IPS-NIHi7 (cell line): ENCODE measurements around the gene NCBP2L.
A peak's percentile ranks its signal among the peaks of the same experiment; 100 is the strongest.

Experiments
- DNase-seq: peaks from one replicate; pipeline ENCODE4 v3.0.0; 2012; ENCODE audit warnings: mixed read lengths; ENCODE audit errors: extremely low spot score

NCBP2L gene

DNA sequence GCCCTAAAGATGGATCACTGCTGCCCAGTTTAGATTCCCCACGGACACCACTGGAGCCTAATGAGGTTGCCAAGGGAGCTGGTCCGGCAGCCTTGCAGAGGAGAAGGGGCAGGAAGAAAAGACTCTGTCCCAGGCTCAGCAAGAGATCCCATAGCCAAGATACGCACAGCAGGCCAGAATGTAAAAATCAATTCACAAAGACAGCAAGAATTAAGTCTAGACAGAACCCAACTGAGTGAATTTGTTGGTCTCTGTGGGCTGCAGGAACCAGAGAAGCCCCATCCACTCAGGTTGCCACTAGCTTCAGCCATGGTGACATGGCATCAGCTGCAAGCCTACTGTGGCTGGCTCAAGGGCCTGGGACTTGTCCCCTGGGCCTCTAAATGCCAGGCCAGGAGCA lies 24.8 kb upstream of the NCBP2L start:
- DNase-seq, result no peak

DNA sequence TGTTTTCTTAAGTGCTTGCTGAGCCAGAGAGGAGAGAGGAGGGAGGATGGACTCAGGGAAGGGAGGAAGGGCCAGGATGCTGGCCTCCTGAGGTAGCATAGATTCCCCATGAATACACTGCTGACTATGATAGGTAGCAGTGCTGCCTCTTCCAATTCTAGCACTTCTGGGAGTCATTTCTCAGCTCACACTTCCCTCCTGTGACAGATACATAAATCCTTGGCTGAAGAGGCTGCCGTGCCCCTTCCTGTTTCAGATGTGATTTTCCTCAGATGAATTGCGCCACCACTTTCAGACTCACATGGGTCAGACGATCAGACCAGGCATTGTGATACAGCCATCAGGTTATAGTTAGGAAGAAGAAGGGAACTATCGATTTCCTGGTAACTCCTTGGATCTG lies 24.3 kb upstream of the NCBP2L start:
- DNase-seq, result no peak

DNA sequence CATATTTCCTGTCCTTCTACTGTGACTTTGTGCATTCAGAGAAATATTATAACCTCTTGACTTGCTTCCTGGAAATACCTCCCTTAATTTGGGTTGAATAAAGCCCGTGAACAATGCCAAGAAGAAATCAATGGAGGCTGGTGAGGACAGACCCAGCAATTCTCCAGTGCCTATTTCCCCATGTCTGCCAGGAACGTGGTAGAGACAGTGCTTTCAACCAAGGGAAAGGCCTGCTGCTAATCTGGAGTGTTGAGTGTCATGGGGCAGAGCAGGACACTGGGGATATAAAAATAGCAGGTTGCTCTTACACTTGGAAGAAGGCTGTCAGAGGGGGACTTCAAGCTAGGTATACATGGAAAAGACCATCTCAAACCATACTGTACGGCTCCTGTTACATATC lies 21.8 kb upstream of the NCBP2L start:
- no peak for DNase-seq

DNA sequence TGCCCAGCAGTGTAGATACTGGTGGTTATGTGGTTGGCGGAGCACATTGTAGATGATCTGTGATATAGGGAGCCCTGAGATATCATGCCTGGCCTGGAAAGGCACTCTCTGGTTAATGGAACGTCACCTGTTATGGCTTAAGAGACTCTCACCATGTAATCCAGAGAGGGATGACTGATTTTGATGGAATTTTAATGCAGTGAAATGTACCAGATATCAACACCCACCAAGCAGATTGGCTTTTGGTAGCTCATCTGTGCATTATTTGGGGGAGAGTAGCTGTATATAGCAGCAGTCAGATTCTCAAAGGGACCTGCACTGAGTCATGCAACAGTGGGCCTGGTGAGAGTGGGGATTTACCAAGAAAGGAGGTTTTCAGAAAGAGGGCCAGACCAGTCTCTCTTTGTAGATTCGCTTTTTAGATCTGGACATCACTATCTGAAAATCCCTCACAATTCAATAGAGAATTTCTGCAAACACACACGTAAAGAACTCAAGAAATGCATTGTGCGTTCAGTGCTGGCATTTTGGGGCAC lies 19.2 kb upstream of the NCBP2L start:
- DNase-seq, result no peak

DNA sequence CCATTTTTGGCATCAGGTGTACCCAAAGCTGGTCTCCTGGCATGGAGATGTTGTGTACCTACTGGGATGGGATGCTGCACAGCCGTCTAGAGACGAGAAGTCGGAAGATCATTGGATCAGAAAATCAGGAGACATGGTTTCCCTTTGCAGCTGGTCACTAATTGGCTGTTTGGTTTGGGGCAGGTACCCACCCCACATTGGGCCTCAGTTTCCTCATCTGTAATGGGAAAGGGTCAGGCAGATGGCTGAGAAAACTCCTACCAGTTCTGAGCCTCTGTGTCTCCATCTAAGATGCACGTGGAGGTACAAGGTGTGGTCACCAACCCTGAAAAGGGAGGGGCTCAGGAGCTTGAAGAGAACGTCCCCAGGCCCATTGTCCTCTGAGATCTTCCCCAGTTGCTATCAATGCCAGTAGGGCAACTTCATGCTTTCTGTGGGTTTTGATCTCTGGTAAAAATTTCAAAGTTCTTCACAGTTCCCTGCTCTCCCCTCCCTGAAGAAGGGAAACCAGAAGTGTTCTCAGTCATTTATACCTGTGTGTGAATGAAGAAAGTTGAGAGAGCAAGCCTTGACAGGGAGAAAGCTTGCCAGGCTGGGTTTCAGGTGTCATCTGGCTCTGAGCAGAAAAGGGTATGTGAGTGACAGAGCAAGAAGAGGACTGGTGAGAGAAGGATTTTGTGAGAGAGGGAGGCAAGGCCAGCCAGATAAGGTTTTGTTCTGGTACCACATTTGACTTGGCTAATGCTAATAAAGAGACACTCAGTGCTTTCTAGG lies 17.0 kb upstream of the NCBP2L start:
- DNase-seq, result no peak

DNA sequence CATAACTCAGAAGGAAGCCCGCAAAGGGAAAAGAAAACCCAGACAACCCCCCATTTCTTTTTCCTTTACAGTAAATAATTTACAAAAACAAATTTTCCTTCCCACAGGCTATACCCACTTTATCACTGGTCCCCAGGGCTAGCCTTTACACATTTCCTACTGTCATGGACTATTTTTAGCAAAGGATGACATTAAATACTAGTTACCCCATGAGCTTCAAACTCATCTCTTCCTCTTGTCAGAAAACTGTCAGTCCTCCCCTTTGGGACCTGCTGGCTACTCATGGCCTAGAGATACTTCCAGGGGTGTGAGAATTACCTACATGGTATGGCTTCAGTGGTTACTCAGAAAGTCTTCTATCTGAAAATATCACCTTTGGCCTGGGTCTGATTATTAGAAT lies 13.9 kb upstream of the NCBP2L start:
- DNase-seq, result no peak

DNA sequence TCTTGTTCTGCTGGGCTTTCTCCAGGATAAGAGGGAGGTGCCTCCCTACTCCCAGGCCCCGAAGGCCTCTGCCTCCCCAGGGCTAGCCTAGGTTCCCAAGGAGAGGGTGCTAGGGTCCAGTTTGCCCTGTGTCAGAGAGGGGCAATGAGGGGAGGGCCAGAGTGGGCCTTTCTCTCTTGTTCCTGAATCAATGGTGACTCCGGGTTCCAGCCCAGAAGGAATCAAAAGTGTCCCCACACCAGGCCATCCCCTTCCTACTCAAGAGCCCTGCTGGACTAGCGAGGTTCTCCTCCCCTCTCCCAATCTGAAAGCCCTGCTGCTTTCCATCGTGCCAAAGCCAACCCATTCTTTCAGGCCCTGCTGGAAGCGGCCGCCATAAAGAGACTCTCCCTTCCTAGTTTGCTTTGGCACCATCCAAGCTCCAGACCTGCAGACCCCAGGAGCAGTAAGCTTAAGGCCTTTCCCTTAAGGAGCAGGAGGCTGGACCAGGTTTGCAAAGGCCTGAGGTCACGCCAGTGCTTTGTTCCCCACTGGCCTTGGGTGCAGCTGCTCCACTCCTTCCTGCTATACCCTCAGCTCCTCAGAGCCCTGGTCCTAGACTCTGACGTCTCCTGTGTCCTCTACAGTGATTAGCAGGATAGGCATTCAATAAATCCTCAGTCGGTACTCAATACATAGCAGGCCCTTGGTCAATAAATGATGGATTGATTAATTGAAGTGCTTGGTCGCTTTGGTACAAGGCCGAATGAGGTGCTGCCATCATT lies 12.5 kb upstream of the NCBP2L start:
- no peak for DNase-seq

DNA sequence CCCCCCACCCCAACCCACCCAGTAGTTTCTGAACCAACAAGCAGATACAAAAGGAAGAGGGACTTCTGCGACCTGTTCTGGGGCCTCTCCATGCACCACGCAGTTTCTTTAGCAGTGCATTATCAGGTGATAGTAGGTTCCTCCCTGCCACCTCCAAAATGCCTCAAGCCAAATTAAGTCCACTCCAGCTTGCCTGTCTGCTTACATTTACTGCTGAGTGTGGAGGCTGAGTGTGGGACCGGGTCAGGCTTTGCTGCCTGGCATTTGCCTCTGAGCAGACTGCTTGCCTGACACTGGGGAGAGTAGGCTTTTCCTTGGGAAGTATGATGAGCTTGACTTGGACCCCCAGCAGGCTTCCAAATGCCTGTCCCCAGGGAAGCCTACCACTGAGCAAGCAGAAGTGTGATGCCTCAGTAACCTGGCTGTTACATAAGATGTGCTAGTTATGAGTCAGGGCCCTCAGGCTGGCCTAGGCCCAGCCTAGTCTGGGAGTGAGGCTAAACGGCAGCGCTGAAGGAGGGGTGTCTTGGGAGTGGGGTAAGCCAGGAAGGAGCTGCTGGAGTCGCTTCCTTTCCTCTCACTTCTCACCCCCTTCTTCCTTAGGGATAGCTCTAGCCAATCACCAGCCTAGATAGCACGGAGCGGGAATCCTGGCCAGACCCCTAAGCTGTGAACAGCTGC lies 10.9 kb upstream of the NCBP2L start:
- DNase-seq, result peak; percentile 39

DNA sequence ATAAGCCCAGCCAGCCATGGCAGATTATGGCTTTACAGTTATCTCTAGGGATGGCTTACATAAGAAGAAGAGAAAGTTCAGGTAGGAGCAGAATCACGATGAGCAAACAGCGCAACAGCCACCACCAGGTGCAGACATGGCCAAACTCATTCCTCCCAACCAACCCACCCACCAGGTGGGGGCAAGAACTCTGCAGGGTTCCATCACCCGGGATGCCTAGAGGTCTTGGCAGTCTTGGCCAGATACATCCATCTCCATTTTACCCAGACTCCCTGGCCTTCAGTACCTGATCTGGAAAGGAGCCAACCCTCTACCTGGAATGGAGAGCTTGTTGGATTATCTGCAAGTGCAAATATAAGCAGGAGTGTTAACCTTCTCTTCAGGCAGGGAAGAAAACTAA lies 9.5 kb upstream of the NCBP2L start:
- DNase-seq, result no peak

DNA sequence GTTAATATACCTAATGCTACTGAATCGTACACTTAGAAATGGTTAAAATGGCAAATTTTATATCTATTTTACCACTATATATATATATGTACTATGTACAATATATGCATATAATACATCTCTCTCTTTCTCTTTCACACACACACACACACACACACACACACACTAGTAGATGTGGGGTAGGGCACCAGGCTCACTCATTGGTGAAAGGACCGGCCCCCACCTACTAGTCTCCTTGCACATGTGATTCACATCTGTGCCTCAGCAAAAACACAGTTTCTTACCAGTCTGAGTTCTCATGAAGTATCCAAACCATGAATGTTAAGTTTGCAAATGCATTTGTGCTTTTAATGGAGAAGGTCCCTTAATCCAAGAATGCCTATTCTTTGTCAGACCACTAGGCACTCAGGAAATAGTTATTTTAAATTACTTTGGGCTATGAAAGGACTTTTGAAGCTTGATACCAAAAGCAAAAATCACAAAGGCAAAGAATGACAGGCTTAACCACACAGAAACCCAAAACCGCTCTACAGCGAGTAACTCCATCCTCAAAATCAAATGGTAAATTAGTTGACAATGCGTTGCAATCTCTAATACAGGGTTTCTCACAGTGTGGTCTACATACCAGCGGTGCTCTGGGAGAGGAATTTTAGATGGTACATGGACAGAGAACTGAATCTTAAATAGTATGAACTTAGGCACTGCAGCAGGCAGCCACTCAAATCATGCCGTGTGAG lies 7.8 kb upstream of the NCBP2L start:
- DNase-seq, result no peak

DNA sequence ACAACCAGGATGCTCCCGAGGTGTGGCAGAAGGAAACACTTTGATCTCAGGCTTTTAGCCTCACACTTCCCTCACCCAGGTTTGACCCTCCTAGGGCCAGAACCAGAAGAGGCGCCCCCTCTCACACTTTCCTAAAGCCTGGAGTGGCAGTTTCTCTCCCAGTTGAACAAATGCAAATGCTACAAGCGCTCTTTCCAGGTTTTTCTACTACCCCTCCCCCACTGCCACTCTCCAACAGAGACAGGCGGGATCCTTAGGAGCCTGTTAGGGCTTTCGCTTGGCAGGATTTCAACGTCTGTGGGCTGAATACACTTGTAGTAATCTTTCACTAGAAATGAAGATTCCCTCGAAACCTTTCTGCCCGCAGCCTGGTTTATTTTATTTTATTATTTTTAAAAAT lies 4.3 kb upstream of the NCBP2L start:
- DNase-seq, result peak; percentile 43

DNA sequence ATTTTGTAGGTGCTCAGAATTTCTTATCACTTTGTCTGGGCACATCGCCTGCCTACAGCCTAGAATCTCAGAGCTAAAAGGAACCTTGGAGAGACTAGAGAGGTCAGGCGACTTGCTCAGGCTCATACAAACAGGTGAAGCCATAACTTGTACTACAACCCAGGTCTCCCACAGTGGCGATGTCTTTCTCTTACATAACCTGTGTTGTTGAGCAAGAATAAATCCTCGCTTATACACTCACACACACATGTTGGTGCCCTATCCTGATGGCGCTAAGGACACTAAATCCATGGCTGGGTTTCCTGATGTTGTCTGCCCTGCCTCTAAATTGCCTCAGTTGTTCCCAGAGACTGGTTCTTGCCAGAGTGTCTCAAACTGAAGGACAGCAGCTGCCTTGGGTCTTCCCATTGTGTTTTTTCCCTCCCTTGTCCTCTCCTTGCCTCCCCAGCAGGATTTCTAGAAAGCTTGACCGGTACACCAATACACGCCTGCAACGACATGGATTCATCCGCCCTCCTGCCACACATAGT lies 3.6 kb upstream of the NCBP2L start:
- DNase-seq, result no peak

DNA sequence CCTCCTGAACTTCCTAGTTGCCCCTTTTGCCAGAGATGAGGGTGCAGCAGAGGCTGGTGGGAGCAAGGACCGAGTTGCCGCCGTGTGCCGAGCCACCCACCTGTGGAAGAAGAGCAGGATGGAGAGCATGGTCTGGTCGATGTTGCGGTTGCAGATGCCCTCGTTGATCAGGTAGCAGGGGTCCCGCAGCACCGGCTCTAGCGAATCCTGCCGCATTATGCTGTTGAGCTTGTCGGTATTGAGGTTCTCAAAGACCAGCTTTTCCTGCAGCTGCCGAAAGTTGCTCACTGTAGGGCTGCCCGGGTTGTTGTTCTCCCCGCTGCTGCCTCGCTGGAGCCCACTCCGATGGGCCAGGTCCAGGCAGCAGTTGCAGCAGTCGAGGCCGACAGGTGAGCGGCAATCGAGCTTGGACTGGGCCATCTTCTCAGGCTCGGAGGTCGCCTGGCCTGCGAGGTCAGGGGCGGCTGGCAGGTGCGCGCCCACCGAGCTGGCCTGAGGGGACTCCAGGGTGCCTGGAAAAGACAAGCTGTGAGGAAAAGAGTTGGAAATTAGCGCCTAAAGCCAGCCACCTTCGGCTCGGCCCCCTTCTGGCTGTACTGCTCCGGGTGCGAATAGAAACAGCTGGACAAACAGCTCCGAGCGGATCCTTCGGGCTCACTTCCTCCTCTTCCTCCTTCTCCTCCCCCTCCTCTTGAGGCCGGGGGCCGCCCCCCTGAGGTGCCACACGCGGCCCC lies 2.4 kb upstream of the NCBP2L start:
- DNase-seq, result no peak

DNA sequence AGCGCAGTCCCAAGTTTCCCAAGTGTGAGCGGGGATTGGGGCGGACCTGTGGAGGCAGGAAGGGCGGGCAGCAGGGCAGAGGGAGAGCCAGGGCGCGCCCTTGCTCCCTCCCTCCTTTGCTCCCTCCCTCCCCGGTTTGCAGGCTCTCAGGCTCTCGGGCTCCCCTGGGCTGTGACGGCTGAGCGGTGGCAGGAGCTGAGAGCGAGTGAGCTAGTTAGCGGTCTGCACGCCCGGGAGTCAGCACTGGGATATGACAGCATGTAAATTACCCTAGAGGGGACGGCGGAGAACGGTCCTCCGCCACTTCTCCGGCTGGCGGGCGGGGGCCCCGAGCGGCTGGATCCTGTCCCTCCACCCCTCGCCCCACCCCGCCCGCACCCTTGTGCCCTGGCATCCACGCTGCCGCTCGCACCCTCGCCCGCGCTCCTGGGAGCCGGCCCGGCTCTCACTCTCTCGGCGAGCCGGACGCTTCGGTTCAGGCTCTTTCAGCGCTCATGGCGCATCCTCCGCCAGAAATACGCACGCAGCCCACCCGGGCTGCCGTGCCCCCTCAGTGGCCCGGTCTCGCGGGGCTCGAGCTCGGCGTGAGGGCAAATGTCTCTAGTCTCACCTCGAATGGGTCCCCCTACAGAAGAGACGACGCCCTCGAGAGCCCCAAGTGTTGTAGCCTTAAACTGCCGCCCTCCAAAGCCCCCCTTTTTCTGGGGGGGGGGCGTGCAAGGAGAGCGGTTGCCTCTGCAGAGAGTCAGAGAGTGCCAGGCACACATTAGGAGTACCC lies 1.6 kb upstream of the NCBP2L start, which contains the start of gene TSC22D3:
TSC22D3 (minus strand) TSS at position 54 of the 778 bp plus-strand sequence. CDS start 368 bp downstream, outside the sequence.
- DNase-seq, result peak; percentile 79

DNA sequence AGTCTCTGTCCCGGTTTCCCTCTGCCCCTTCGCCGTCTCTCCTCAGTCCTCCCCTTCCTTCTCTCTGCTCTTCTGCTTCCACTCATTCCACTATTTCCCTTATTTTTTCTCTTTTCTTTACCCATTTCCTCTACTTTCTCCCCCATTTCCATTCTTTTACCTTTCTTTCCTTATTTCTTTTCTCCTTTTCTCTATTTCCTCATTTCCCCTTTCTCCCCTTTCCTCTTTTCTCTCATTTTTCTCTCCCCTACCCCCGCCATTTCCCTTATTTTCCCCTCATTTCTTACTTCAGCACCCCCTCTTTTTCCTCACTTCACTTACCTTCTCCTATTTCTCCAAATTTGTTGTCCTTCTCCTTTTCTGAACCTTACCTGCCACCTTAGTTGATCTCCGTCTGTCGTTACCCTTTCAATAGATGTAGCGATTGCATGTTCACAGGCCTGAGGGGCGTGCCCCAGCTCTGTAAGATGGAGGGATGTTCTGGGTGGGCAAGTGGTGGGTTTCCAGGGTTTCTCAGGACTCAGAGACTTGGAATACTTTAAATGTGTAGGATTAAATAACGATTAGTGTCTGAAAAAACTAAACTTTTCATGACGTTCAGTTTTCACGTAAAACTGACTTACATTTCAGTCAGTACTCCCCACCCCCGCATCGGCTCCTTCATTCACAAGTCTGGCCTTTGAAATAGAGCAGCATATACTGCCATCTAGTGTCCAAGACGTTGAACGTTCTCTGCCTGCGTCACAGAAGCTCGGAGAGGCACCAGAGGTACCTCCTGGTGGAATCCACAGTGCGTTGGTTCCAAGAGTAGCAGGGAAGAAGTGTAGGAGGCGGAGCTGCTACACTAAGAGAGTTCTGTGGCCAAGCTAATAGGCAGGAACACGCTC lies 641 bp upstream of the NCBP2L start:
- DNase-seq, result peak; percentile 83

DNA sequence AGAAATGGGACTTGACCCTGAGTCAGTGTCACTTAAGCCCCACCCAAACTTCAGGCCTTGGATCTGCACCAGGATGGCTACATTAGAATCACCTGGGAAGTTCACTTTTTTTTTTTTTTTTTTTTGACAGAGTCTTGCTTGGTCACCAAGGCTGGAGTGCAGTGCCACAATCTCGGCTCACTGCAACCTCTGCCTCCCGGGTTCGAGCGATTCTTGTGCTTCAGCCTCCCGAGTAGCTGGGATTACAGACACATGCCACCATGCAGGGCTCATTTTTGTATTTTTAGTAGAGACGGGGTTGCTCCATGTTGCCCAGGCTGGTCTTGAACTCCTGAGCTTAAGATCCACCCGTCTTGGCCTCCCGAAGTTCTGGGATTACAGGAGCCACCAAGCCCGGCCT lies 3.0 kb downstream of the NCBP2L start:
- no peak for DNase-seq

DNA sequence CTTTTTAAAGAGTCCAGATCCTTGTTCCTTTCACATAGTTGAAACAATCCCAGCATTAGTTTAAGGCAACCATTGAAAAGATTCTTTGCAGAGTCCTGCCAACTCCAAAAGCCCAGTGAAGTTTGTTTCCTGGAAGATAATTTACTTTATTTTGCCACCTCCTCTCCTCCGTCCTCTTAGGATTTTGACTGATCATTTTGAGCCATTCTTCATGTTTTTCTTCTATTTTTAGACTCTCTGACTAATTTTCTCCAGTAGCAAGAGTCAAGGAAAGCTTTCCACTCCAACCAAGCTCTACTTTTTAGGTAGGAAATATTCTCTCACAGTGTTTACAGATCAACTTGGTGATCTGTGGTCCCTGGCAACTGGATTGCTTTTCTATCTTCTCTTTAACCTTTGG lies 10.3 kb downstream of the NCBP2L start:
- no peak for DNase-seq

DNA sequence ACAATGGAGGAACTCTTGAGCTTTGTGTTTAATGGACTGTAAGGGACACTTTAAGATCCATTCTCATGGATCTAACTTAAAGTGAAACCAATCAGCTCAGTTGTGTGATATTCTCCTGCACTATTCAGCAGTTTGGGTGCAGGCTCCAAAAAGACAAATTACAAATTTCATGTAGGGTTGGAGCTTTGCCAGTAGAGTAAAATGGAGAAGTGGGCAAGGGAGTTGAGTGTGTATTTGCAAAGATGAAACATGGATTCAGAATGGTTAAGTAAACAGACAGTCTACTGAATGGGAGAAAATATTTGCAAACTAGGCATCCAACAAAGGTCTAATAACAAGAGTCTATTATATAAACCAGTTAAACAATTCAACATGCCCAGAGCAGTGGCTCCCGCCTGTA lies 26.9 kb downstream of the NCBP2L start:
- DNase-seq, result no peak

DNA sequence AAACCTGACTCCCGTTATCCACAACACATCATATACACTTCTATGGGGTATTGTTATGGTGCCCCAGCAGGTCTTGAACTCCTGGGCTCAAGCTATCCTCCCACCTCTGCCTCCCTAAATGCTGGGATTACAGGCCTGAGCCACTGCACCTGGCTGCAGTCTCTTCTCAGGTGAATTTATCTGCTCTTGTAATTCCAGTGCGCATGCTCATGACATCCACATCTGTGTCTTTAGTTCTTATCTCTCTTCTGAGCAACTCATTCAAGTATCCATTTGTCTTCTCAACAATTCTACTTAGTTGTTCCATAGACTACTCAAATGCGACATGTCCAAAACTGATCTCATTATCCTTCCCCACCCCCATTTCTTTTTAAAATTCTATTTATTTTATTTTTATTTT lies 27.6 kb downstream of the NCBP2L start:
- no peak for DNase-seq
